Stimulated activated effector memory CD8-positive, alpha-beta T cell treated with anti-CD3 and anti-CD28 coated beads, Interleukin-12 subunit alpha, Interleukin-12 subunit beta, amount 100 ng/mL, for 72 hours (primary cell): Measurements from ENCODE around the gene IMP4.
A peak's percentile ranks its signal among the peaks of the same experiment; 100 is the strongest.

Experiments used
- ATAC-seq: fragments of 150-1000 bp; cut with Tn5 transposase; 2 replicates; pipeline ENCODE4 v1.10.0; 2021
- DNase-seq, 2 donors: peaks; one replicate each; pipeline ENCODE4 v3.0.0; 2021 to 2022; ENCODE audit warnings: low spot score in 2 of 2
- H3K27ac Mint-ChIP-seq: one replicate; pipeline ENCODE4 v1.8.0; 2022; ENCODE audit warnings: mild to moderate bottlenecking, mixed read lengths
- H3K36me3 Mint-ChIP-seq: one replicate; pipeline ENCODE4 v1.8.0; 2022; ENCODE audit warnings: mild to moderate bottlenecking, mixed read lengths
- H3K4me1 Mint-ChIP-seq: one replicate; pipeline ENCODE4 v1.8.0; 2022; ENCODE audit warnings: mixed read lengths
- H3K4me3 Mint-ChIP-seq: one replicate; pipeline ENCODE4 v1.8.0; 2022; ENCODE audit warnings: mild to moderate bottlenecking, mixed read lengths
- H3K9me3 Mint-ChIP-seq: one replicate; pipeline ENCODE4 v1.8.0; 2022; ENCODE audit warnings: mixed read lengths

The IMP4 gene

DNA sequence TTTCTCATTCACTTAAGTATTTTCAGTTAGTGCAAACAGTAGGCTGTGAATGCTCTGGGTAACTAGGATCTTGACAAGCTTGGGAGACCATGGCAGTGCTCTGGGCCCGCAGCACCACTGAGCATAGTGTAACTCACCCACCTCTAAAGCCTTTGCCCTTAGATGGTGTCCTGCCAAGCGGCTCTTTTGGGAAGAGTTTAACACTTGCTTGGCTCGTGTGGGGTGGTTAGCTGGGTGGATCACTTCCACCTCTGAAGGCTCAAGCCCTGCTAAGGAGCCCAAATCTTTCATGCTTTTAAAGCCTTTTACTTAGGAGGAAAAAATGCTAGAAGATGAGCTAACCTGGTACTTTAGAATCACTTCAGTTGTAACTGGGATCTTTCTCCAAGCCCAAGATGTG, 47.1 kb downstream of the IMP4 start:
- no peaks in the 10 kb centered on the region for H3K9me3 Mint-ChIP-seq
- DNase-seq (no peak), ATAC-seq (no peak)
- peaks cover 22% of the 10 kb centered on the region for H3K4me1 Mint-ChIP-seq
- H3K4me3 Mint-ChIP-seq, result no peak overlapping the region
- no peak overlapping the region for H3K27ac Mint-ChIP-seq
- H3K36me3 Mint-ChIP-seq, result peaks cover 6% of the 10 kb centered on the region

- H3K4me3 Mint-ChIP-seq, result peak overlapping the region; percentile 79
- H3K36me3 Mint-ChIP-seq, result peaks cover 6% of the 10 kb centered on the region
- ATAC-seq (peak; percentile 6), DNase-seq (peak in 1 of 2 donors; percentile 45)
- H3K27ac Mint-ChIP-seq, result no peak overlapping the region
- H3K9me3 Mint-ChIP-seq, result no peaks in the 10 kb centered on the region
- H3K4me1 Mint-ChIP-seq, result peaks cover 22% of the 10 kb centered on the region
Measured at GRCh38 chr2:130390460-130391057, 47.9 kb downstream of the IMP4 start.

DNA sequence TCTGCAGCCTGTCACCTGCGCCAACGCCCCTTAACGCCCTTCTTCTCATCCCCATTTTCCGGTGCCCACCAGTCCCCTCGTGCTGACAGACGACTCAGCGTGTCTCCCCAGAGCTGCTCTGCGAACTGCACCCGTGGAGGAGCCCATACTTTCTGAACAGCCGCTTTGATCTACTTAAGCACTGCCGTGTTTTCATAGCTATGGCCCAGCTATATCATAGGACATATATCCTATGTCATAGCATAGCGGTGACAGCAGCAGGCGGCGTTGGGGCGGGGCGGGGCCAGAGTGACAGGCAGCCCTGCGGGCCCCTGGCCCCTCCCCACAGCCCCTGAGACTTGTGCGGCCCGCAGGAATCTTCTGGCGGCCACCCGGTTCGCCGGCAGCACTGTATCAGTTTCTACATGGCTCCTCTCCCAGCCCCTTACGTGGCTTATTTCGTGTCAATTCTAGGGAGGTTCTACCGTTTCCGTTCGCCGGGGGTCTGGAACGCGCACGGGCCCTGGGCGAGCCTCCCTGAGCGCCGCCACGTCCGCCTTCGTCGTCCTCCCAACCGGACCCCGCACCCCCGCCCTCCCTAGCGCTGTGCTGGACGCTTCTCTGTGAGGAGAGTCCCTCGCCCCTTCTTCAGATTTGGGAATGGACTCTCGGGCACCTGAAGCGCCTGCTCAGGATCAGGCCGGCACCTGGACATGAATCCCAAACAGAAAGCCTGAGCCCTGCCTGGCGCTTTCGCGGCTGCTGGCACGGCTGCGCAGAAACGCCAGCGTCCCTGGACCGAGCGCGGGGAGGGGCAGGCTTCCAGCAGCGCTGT, 48.6 kb downstream of the IMP4 start:
- Mint-ChIP-seq H3K27ac (peak overlapping the region; percentile 29), H3K36me3 (peaks cover under 1% of the 10 kb centered on the region), H3K4me3 (peak overlapping the region; percentile 79), H3K4me1 (peaks cover 15% of the 10 kb centered on the region), H3K9me3 (no peaks in the 10 kb centered on the region)
- ATAC-seq (peak; percentile 98), DNase-seq (peak; percentile 48 to 77)

GRCh38 chr2:130391872-130392670, 49.4 kb downstream of the IMP4 start:
- H3K36me3 Mint-ChIP-seq, result no peaks in the 10 kb centered on the region
- H3K4me3 Mint-ChIP-seq, result peak overlapping the region; percentile 79
- no peaks in the 10 kb centered on the region for H3K9me3 Mint-ChIP-seq
- no peak for DNase-seq
- no peak for ATAC-seq
- peaks cover 14% of the 10 kb centered on the region for H3K4me1 Mint-ChIP-seq
- H3K27ac Mint-ChIP-seq, result peak overlapping the region; percentile 29

GRCh38 chr2:130393318-130393910, 50.7 kb downstream of the IMP4 start:
- DNase-seq (peak in 1 of 2 donors; percentile 44), ATAC-seq (no peak)
- Mint-ChIP-seq H3K4me3 (no peak overlapping the region), H3K4me1 (peaks cover 14% of the 10 kb centered on the region), H3K27ac (no peak overlapping the region), H3K36me3 (no peaks in the 10 kb centered on the region), H3K9me3 (no peaks in the 10 kb centered on the region)
